IMR-90 (cell line): ENCODE data around the gene KDM5B. TPM values are rescaled to one million over a fixed set of nuclear protein-coding genes. Genes with fewer than 3 reads are reported as not detected.
"Not testable (repeated sequence)": the region's sequence is repeated elsewhere in the genome, so short reads cannot be mapped to it uniquely, and the experiment has no call there.

Experiments
- ATAC-seq: fragments of 200-7000 bp; cut with Tn5 transposase; 2 replicates; pipeline ENCODE4 v1.9.1; 2020; ENCODE audit warnings: low read depth, mild to moderate bottlenecking, moderate library complexity
- BruUV-seq: library from RNA; stranded (reverse); fragments of 400-500 nt; replicated peaks from 2 replicates; lab custom pipeline; 2021; lab: Mats Ljungman, UMichigan
- CTCF ChIA-PET: fragments of 300-600 bp; formaldehyde crosslinking; extraction: SDS; loops from one replicate; lab custom pipeline; 2021; ENCODE audit warnings: antibody characterized with exemption; lab: Yijun Ruan, JAX
- POLR2A ChIA-PET: fragments of 300-600 bp; sonication (Branson Sonifier 250); formaldehyde crosslinking; loops from one replicate; lab custom pipeline; 2022; ENCODE audit warnings: antibody characterized with exemption; ENCODE audit not compliant: unreplicated experiment; lab: Charles Lee
- DNase-seq: peaks from one replicate; pipeline ENCODE4 v3.0.0; 2013
- H2AFZ ChIP-seq: replicated peaks from 2 replicates; pipeline ENCODE3; 2013; ENCODE audit warnings: low read length, mild to moderate bottlenecking; ENCODE audit not compliant: poor library complexity
- H2AK5ac ChIP-seq: 2 replicates; pipeline ENCODE4 v1.6.1; 2013; ENCODE audit warnings: low read depth, low read length, inconsistent platforms
- H2AK9ac ChIP-seq: replicated peaks from 2 replicates; pipeline ENCODE3; 2013; ENCODE audit warnings: mild to moderate bottlenecking, low read depth, low read length, moderate library complexity; ENCODE audit not compliant: poor library complexity
- H2BK120ac ChIP-seq: 2 replicates; pipeline ENCODE4 v1.6.1; 2013; ENCODE audit warnings: low read depth, low read length, inconsistent platforms
- H2BK15ac ChIP-seq: 3 replicates; pipeline ENCODE4 v1.6.1; 2013; ENCODE audit warnings: low read depth, low read length, inconsistent platforms
- H2BK20ac ChIP-seq: 2 replicates; pipeline ENCODE4 v1.6.1; 2013; ENCODE audit warnings: low read depth, mild to moderate bottlenecking, inconsistent platforms, low read length, moderate library complexity
- H2BK5ac ChIP-seq: 2 replicates; pipeline ENCODE4 v1.6.1; 2013; ENCODE audit warnings: mild to moderate bottlenecking, low read depth, low read length, inconsistent platforms; ENCODE audit not compliant: poor library complexity, severe bottlenecking
- H3K14ac ChIP-seq: replicated peaks from 2 replicates; pipeline ENCODE4 v1.6.1; 2013; ENCODE audit warnings: low read depth, low read length, inconsistent platforms
- H3K18ac ChIP-seq: 2 replicates; pipeline ENCODE4 v1.6.1; 2013; ENCODE audit warnings: low read depth, low read length, control low read depth
- H3K23ac ChIP-seq: 2 replicates; pipeline ENCODE4 v1.6.1; 2013; ENCODE audit warnings: low read depth, low read length, inconsistent platforms
- H3K27ac ChIP-seq: 2 replicates; pipeline ENCODE4 v1.5.1; 2013; ENCODE audit warnings: mild to moderate bottlenecking, control low read depth, low read length; ENCODE audit not compliant: insufficient read depth
- H3K27me3 ChIP-seq: 2 replicates; pipeline ENCODE4 v1.6.1; 2013; ENCODE audit warnings: low read length; ENCODE audit not compliant: control insufficient read depth, insufficient read depth
- H3K36me3 ChIP-seq: 2 replicates; pipeline ENCODE4 v1.6.1; 2013; ENCODE audit warnings: low read length, mixed read lengths; ENCODE audit not compliant: control insufficient read depth, insufficient read depth
- H3K4ac ChIP-seq: 2 replicates; pipeline ENCODE4 v1.6.1; 2013; ENCODE audit warnings: low read depth, low read length, inconsistent platforms
- H3K4me1 ChIP-seq: 2 replicates; pipeline ENCODE4 v1.6.1; 2013; ENCODE audit warnings: low read length, mixed read lengths; ENCODE audit not compliant: control insufficient read depth, insufficient read depth
- H3K4me2 ChIP-seq: 2 replicates; pipeline ENCODE4 v1.6.1; 2013; ENCODE audit warnings: low read depth, mild to moderate bottlenecking, control low read depth, low read length, moderate library complexity
- H3K4me3 ChIP-seq: 2 replicates; pipeline ENCODE4 v1.5.1; 2013; ENCODE audit warnings: low read depth, mild to moderate bottlenecking, control low read depth, low read length, moderate library complexity; ENCODE audit not compliant: insufficient read depth
- H3K56ac ChIP-seq: 2 replicates; pipeline ENCODE4 v1.6.1; 2013; ENCODE audit warnings: low read length, inconsistent platforms; ENCODE audit not compliant: insufficient read depth; ENCODE audit errors: extremely low read depth
- H3K79me1 ChIP-seq, 2 experiments: 2 replicates each; pipeline ENCODE4 v1.6.1; 2013; ENCODE audit warnings: low read length in 2 of 2, inconsistent platforms in 1 of 2, low read depth in 1 of 2
- H3K9ac ChIP-seq: 2 replicates; pipeline ENCODE4 v1.6.1; 2013; ENCODE audit warnings: low read depth, low read length, control low read depth
- H3K9me1 ChIP-seq: 2 replicates; pipeline ENCODE4 v1.6.1; 2013; ENCODE audit warnings: low read length, inconsistent platforms; ENCODE audit not compliant: insufficient read depth
- H3K9me3 ChIP-seq: 2 replicates; pipeline ENCODE4 v1.6.1; 2013; ENCODE audit warnings: low read length; ENCODE audit not compliant: control insufficient read depth, insufficient read depth
- H4K20me1 ChIP-seq: 2 replicates; pipeline ENCODE4 v1.6.1; 2013; ENCODE audit warnings: low read length, inconsistent platforms; ENCODE audit not compliant: insufficient read depth
- H4K5ac ChIP-seq: 2 replicates; pipeline ENCODE4 v1.6.1; 2013; ENCODE audit warnings: mild to moderate bottlenecking, low read depth, low read length, control low read depth
- H4K8ac ChIP-seq, 2 experiments: 2 replicates each; pipeline ENCODE4 v1.6.1; 2013; ENCODE audit warnings: low read depth in 2 of 2, low read length in 2 of 2, control low read depth in 1 of 2, inconsistent platforms in 1 of 2
- H4K91ac ChIP-seq: 2 replicates; pipeline ENCODE4 v1.6.1; 2013; ENCODE audit warnings: low read depth, low read length, inconsistent platforms; ENCODE audit not compliant: insufficient read depth
- CHD1 ChIP-seq: IDR thresholded peaks from 2 replicates; pipeline ENCODE4 v1.6.1; 2012; ENCODE audit warnings: low read depth, low read length, improper control_type of control experiment
- MXI1 ChIP-seq: IDR thresholded peaks from 2 replicates; pipeline ENCODE4 v1.6.1; 2012; ENCODE audit warnings: low read depth, mild to moderate bottlenecking, low read length, moderate library complexity, borderline replicate concordance
- POLR2A ChIP-seq: IDR thresholded peaks from 2 replicates; pipeline ENCODE4 v1.6.1; 2012; ENCODE audit warnings: mild to moderate bottlenecking, low read depth, low read length
- WGBS, 2 experiments: methylation state at CpG; one replicate each; pipeline versions ENCODE4 v1.1.5 to v1.1.7; 2013; ENCODE audit warnings: missing lambda C conversion rate in 2 of 2; ENCODE audit not compliant: insufficient read length in 1 of 2; ENCODE audit errors: extremely low coverage in 2 of 2; 5-methylcytosine and 5-hydroxymethylcytosine counted together
- dilution Hi-C: fragments of 300-500 bp; cut with HindIII; formaldehyde crosslinking; loops from one replicate; pipeline ENCODE4 v1.14.3; 2018; ENCODE audit warnings: low sequenced_read_pairs; ENCODE audit not compliant: unreplicated experiment
- in situ Hi-C: fragments of 300-500 bp; cut with MboI; formaldehyde crosslinking; loops from 3 replicates; pipeline ENCODE4 v1.14.3; 2019; ENCODE audit warnings: low sequenced_read_pairs, inconsistent platforms, mixed read lengths
- intact Hi-C: fragments of 100-400 bp; cut with micrococcal nuclease; formaldehyde crosslinking; loops from 2 replicates; pipeline ENCODE4 v1.10.0; 2022
- polyA plus RNA-seq, 3 experiments: library from polyadenylated mRNA; depleted of rRNA; stranded (reverse); fragments of >200 nt; gene quantifications; 2 replicates each; pipeline ENCODE4 v1.2.3, GENCODE V29; 2012; ENCODE audit warnings: low replicate concordance in 1 of 3
- total RNA-seq: library from RNA; depleted of rRNA; stranded (reverse); fragments of >200 nt; gene quantifications from 2 replicates; pipeline ENCODE4 v1.2.3, GENCODE V29; 2012
- TF ChIP-seq, protein P1 (sequence below): conservative IDR thresholded peaks from 2 replicates; pipeline ENCODE4 v1.5.1; 2012; ENCODE audit warnings: mild to moderate bottlenecking, low read depth, low read length, improper control_type of control experiment

KDM5B gene
- total and polyA plus RNA-seq, 2 of the 4 experiments (the other 2 are of a cell fraction): 28.8 to 82.1 TPM

GRCh38 chr1:202723708-202724107 is 84.5 kb downstream of the KDM5B start:
- Histone ChIP-seq H2BK20ac (no peak overlapping the region), H3K4me3 (no peak overlapping the region), H3K9me3 (no peaks in the 10 kb centered on the region), H3K4me2 (no peak overlapping the region), H3K23ac (no peak overlapping the region), H2AFZ (no peak overlapping the region), H3K18ac (no peak overlapping the region), H3K27me3 (no peaks in the 10 kb centered on the region), H2AK9ac (no peak overlapping the region), H3K14ac (no peak overlapping the region), H4K20me1 (peaks cover 7% of the 10 kb centered on the region; the same call in 1 of the 2 replicates), H3K4ac (no peak overlapping the region), H2BK120ac (no peak overlapping the region), H4K8ac (no peak overlapping the region), H2BK15ac (no peak overlapping the region), H4K5ac (no peak overlapping the region), H3K9me1 (no peaks in the 10 kb centered on the region; the same call in 1 of the 2 replicates), H4K91ac (no peak overlapping the region), H2BK5ac (no peak overlapping the region), H3K4me1 (no peaks in the 10 kb centered on the region), H3K9ac (no peak overlapping the region), H2AK5ac (no peak overlapping the region), H3K27ac (no peak overlapping the region), H3K79me1 (peaks cover 0 to 6% of the 10 kb centered on the region in 2 experiments; a peak in 2 of 4 replicates), H3K56ac (no peak overlapping the region), H3K36me3 (peaks cover 10% of the 10 kb centered on the region)
- ChIA-PET CTCF (no interaction called here), POLR2A (no interaction called here)
- dilution Hi-C loops (no loop called here), intact Hi-C loops (no loop called here), in situ Hi-C loops (no loop called here)
- no TSS peak for BruUV-seq
- DNase-seq: no peak
- WGBS, 2 experiments: no CpG with 5 or more reads among the region's 7 CpGs
- ATAC-seq: no peak
- TF ChIP-seq CHD1: no peak
- TF ChIP-seq POLR2A: no peak
- TF ChIP-seq, protein P1, sequence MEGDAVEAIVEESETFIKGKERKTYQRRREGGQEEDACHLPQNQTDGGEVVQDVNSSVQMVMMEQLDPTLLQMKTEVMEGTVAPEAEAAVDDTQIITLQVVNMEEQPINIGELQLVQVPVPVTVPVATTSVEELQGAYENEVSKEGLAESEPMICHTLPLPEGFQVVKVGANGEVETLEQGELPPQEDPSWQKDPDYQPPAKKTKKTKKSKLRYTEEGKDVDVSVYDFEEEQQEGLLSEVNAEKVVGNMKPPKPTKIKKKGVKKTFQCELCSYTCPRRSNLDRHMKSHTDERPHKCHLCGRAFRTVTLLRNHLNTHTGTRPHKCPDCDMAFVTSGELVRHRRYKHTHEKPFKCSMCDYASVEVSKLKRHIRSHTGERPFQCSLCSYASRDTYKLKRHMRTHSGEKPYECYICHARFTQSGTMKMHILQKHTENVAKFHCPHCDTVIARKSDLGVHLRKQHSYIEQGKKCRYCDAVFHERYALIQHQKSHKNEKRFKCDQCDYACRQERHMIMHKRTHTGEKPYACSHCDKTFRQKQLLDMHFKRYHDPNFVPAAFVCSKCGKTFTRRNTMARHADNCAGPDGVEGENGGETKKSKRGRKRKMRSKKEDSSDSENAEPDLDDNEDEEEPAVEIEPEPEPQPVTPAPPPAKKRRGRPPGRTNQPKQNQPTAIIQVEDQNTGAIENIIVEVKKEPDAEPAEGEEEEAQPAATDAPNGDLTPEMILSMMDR: no peak
- TF ChIP-seq MXI1: no peak

DNA sequence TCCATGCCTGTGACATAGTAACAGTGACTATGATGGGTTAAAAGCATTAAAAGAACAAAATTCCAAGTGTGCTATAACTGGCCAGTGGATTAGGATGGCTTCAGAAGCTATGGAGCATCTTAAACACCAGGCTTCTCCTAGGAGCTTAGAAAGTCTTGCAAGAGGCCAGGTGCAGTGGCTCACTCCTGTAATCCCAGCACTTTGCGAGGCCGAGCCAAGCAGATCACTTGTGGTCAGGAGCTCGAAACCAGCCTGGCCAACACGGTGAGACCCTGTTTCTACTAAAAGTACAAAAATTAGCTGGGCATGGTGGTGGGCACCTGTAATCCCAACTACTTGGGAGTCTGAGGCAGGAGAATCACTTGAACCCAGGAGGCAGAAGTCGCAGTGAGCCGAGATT is 85.2 kb downstream of the KDM5B start:
- H3K79me1 ChIP-seq, H2AK9ac ChIP-seq, H3K4me3 ChIP-seq, H3K9me1 ChIP-seq, dilution Hi-C loops, H3K36me3 ChIP-seq, H3K4me1 ChIP-seq, H3K4me2 ChIP-seq, CTCF ChIA-PET, POLR2A ChIA-PET, H2AK5ac ChIP-seq, H2BK120ac ChIP-seq, H4K8ac ChIP-seq, H4K20me1 ChIP-seq, H3K27me3 ChIP-seq, H4K91ac ChIP-seq, BruUV-seq, H3K18ac ChIP-seq, in situ Hi-C loops, H4K5ac ChIP-seq, intact Hi-C loops, H3K9me3 ChIP-seq, H2AFZ ChIP-seq, H2BK15ac ChIP-seq, DNase-seq, ATAC-seq, H3K23ac ChIP-seq, H3K14ac ChIP-seq, H2BK5ac ChIP-seq, H3K9ac ChIP-seq, H2BK20ac ChIP-seq, H3K56ac ChIP-seq, H3K27ac ChIP-seq, H3K4ac ChIP-seq: not testable (repeated sequence)
- WGBS, 2 experiments: 72% methylated on average over 4 of the region's 6 CpGs; no CpG with 5 or more reads in 1 of the 2 experiments
